Stimulated activated CD8-positive, alpha-beta memory T cell treated with anti-CD3 and anti-CD28 coated beads, Interleukin-4, amount 100 ng/mL, for 4 hours (primary cell): Measurements from ENCODE around the gene ZNF652.
A peak's percentile ranks its signal among the peaks of the same experiment; 100 is the strongest.
"Not testable (repeated sequence)": the region's sequence is repeated elsewhere in the genome, so short reads cannot be mapped to it uniquely, and the experiment has no call there.

ENCODE experiments used
- DNase-seq, 2 donors: peaks; one replicate each; pipeline ENCODE4 v3.0.0-alpha.2; 2020; ENCODE audit warnings: low read depth in 2 of 2, low spot score in 1 of 2

The ZNF652 gene

DNA sequence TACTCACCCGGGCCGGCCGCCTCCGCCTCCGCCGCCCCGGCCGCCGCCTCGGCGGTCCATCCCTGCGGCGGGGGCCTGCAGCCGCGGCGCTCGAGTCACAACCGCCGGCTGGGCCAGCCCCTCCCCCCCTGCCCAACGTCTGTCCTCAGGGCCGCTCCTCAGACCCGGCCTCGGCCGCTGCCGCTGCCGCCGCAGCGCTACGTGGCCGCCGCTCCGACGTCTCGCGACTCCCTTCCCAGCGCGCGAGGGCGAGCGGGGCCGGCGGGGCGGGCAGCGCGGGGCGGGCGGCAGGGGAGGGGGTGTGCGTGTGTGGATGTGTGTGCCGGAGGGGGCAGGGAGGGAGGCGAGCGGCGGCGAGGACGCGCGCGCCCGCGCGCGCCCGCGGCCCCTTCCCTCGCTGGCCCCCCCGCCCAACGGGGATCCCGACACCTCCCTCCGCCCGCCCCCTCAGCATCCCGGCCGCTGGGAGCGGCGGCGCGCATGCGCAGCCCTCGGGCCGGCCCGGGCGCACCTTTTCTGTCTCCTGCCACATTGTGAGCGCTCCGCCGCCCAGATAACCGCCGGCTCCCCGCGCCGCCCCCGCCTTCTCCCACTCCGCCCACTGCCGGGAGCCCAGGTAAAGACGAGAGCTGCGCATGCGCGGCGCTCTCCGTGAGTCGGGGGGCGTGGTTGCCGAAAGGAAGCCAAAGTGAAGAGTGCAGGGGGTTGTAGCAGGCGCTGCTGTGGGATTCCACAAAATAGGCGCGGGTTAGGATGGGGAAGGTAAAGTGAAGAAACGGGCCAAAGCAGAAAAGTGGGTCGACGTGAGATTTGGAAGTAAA lies at the start of gene ZNF652:
ZNF652 (minus strand) TSS at position 349 of the 821 bp plus-strand sequence. CDS start 44,525 bp downstream, outside the sequence.
- peak; percentile 72 to 89 for DNase-seq

DNA sequence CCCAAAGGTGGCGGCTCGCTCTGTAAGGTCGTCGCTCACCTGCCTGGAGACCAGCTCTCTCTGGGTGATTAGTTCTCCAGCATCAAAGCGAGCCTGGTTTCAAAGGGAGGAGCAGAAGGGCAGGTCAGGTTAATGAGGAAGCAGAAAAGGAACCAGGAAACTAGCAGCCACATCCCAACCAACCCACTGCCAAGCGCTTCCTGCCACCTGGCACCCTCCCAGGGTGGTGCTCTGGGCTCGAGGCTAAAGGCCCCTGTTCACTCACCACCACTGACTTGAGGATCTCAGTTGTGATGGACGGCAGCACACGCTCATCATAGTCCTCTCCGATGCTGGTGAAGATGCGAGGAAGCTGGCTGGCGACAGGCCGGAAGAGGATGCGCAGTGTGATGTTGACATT lies 47.0 kb upstream of the ZNF652 start:
- DNase-seq: no peak

GRCh38 chr17:49407981-49408501 lies 46.0 kb upstream of the ZNF652 start:
- DNase-seq: peak; percentile 62 to 68

DNA sequence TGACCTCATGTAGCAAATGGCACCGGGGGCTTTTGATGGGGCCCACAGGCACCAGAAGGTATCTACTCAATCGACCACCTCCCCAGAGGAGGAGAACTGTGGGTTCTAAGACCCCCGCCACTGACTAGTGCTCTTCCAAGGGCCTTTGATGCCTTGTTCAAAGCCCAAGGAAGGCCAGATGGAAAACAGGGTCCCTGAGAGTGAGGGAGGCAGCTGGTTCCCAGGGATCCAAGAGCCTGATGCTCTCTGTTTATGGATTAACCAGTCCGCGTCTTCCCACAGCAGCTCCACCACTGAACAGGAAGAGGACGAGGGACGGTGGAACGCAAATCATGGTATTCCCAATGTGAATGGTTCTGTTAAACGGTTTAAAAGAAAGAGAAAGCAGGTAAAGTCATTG lies 45.0 kb upstream of the ZNF652 start:
- no peak for DNase-seq

DNA sequence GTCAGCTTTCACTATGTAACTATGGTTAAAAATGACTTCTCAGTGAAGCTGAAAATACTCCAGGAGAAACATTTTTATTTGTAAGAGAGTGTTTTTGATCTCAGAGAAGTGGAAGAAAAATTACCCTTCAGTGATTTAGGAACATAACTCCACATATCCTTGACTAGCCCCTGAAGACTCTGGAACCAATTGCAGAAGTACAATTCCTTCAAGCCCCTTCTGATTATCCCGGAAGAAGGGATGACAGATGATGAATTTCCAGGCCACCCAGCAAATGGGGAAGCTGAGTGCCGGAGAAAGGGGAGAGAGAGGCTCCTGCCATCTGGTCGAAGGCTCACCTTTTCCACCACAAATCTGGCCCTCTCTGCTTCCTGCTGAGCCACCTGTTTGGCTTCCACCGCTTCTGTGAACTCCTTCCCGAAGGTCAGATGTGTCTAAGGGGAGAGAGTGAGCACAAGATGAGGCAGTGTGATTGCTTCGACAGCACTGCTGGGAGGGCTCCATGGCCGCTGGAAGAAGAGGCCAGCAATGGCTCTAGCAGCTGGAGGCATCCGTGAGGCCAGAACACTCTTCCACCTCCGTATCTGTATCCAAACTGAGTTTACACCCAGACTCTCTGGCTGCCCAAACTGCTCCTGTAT lies 44.5 kb upstream of the ZNF652 start:
- DNase-seq: no peak

DNA sequence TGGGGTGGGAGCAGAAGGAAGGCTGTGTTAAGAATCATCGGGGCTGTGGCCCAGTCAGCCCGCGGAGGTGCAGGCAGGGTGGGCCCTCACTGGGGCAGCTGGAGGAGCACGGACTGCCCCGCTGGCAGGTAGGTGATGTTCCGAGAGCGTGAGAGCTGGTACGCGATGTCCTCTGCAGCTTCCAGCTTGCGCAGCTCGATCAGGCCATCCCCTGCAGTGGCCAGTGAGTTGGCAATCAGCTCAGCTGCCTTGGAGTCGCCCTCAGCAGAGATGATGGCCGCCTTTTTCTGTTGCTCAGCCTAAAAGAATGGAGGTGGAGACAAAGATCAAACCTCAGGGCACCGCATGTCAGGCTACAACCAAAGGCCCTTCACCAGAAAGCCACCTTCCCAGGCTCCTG lies 42.9 kb upstream of the ZNF652 start:
- DNase-seq: no peak

GRCh38 chr17:49404361-49404760 lies 42.3 kb upstream of the ZNF652 start:
- no peak for DNase-seq

DNA sequence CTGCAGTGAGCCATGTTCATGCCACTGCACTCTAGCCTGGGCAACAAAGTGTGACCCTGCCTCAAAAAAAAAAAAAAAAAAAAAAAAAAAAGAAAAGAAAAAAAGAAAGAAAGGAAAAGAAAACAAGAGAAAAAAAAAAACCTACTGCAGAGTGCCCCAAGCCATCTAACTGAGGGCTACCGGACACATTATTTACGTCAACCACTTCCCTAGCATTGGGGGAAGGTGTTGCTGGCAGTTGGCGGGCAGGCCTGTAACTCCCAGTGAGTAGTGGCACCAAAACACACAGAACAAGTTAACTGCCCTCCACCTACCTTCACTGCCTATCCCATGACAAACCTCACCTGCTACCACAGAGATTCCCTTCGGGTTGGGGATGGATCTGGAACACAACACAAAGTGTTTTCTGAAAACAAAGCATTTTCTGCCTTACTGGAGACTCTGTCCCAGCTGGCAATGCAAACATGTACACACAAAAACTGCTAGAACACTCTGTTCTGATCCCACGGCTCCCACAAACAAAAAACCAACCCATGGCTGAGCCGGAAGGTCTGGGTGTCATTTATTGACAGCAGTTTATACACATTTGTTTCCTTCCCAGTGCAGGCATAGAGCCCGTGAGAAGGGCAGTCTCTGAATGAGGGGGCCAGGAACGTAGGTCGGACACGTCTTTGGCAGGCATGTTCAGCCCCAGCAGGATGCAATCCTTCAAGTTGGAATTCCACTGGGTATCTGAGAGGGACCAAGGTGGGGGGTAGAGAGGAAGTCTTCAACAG lies 41.7 kb upstream of the ZNF652 start:
- no peak for DNase-seq

DNA sequence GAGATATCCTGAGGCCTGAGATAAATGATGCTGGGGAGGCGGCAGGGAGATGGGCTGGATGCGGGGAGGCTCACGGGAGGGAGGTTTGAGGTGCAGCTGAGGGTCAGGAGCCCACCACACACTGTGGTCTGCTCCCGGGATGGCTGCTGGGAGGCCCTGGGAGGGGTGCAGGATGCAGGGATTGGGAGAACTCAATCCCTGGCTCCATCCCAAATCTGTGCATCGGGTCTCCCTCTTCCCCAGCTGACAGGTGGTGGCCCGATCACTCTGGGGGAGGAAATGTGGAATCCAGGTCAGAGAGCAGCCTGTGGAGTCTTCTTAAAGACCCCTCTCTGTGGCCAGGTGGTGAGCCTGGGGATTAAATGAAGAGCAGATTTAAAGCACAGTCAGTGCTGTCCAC lies 40.7 kb upstream of the ZNF652 start:
- DNase-seq: no peak

GRCh38 chr17:49401971-49402611 lies 40.0 kb upstream of the ZNF652 start:
- no peak for DNase-seq

DNA sequence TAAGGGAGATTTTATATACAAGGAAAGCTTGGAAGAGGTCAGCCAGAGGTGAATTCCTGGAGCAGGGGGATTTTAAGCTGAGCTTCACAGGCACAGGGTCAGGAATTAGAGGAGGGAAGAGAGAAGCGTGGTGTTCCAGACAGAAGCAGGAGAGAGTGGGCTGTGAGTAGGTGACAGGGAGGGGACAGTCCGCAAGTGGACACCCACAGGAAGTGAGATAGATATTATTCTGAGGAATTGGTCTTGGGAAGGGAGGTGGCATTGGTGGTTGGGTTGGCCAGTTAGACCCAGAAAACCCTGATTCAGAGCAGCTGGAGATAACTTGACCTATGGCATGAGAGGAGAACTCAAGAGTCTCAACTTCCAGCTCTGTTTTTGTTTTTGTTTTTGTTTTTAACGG lies 37.9 kb upstream of the ZNF652 start:
- no peak for DNase-seq

- no peak for DNase-seq
Observed at GRCh38 chr17:49397586-49397985, 35.5 kb upstream of the ZNF652 start.

GRCh38 chr17:49393491-49394255 lies 31.6 kb upstream of the ZNF652 start:
- no peak for DNase-seq

DNA sequence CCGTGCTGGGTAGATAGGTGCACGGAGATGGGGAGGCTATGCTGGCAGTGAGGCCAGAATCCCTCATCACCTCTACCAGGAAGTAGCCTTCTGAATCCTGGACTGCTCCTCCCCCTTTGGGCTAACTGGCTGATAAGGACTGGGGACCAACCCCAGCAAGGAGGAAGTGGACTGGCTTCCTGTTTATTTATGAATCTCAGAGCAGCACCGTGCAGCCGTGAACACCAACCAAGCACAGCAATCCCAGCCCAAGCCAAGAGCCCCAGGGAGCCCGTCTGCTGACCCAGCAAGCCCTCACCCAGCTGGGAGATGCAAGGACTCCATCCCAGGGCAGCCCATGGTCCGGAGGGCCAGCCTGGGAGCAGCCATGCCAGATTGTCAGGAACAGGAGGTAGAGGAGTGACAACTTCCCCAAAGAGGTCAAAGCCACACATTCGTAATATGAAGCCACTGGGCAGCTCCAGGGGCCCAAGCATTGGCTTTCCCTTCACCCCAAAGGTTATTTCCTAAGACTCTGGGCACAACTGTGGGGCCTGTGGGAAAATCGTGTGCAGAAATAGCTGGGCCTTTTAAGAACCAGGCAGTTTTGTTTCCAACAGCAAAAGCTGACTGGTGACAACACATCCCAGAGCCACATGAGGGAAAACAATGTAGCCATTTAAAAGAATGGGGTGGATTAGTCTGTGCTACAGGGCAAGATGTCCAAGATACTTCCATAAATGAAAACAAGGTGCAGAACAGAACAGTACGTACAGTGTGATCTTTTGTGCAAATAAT lies 28.7 kb upstream of the ZNF652 start:
- DNase-seq: no peak

DNA sequence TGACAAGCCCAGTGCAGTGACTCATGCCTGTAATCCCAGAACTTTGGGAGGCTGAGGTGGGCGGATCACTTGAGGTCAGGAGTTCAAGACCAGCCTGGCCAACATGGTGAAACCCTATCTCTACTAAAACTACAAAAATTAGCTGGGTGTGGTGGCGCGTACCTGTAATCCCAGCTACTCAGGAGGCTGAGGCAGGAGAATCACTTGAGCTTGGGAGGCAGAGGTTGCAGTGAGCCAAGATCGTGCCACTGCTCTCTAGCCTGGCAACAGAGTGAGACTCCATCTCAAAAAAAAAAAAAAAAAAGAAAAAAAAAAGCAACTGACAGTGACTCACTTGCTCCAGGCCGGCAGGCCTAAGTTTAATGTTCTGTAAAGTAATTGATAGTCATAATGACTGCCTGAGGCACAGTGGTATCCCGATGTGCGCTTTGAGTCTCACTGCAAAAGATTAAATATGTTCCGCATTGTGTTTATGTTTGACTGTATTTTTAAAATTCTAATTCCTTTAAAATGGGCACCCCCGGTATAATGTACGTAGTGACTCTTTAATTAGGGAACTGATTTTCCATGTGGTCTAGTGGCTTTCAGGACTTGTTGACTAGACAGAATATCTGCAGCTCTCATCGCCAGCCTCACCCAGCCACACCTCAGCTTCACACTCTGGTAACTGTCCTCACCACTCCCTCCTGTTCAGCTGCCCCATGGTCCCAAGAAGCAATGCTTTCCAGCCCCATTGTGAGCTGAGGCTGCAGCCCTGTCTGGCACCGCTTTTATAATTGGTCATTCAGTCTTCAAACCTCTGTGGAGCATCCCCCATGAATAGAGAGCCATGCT lies 27.7 kb upstream of the ZNF652 start:
- DNase-seq: not testable (repeated sequence)

GRCh38 chr17:49388692-49389513 lies 26.9 kb upstream of the ZNF652 start:
- no peak for DNase-seq

- no peak for DNase-seq
Observed at GRCh38 chr17:49388290-49388640, 26.2 kb upstream of the ZNF652 start.
